HG03280 (cell line): ENCODE data around the gene TMEM50A.
"Not testable (repeated sequence)": the region's sequence is repeated elsewhere in the genome, so short reads cannot be mapped to it uniquely, and the experiment has no call there.

Experiments used
- ATAC-seq: cut with Tn5 transposase; IDR thresholded peaks from one replicate; pipeline ENCODE4 v1.9.1; 2021; ENCODE audit warnings: mild to moderate bottlenecking, moderate library complexity; ENCODE audit not compliant: unreplicated experiment

TMEM50A gene

DNA sequence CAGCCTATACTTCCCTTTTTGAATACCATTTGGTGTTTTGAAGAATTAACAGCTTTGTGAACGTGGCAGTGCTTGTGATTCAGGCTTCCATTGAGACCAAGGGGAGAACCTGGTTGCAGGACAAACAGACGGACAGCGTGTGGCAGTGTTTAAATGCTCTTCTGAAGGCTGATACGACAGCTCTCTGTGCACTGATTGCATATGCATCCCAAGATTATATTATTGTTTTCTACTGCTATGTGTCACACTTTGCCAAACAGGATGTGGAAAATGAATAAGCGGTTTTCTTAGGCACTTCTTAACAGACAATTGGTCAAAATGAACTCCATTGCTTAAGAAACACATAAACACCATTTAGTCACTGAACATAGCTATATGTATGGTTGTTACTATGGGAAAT lies 8.2 kb upstream of the TMEM50A start:
- not testable (repeated sequence) for ATAC-seq

GRCh38 chr1:25336922-25337354 lies 1.2 kb upstream of the TMEM50A start:
- ATAC-seq, result not testable (repeated sequence)

DNA sequence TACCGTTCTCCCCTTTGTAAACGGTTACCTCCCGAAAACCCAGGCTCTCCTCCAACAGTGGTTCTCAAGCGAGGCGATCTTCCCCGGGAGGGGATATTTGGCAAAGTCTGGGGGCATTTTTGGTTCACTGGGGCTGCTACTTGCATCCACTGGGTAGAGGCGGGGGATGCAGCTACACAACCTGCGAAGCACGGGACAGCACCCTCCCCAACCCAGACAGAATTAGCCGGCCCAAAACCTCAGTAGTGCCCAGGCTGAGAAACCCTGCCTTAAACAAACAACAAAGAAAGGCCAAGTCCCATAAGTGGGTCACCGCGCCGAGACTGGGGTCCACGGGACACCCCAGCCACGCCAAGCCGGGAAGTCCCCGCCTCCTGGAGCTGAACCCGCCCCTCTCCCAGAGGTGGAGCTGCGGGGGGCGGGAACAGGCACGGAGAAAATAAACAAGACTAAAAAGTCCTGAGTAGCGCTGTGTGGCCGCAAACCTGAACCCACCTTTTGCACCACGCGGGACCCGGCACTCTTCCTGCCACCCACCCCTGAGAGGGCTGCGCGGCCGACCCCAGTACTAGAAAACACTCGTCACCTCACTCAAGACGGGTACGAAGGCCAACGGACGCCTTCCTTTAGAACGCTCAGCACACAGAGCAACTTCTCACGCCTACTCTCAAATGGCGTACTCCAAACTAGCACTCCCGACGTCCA lies 499 bp upstream of the TMEM50A start:
- ATAC-seq, result peak; percentile 24

DNA sequence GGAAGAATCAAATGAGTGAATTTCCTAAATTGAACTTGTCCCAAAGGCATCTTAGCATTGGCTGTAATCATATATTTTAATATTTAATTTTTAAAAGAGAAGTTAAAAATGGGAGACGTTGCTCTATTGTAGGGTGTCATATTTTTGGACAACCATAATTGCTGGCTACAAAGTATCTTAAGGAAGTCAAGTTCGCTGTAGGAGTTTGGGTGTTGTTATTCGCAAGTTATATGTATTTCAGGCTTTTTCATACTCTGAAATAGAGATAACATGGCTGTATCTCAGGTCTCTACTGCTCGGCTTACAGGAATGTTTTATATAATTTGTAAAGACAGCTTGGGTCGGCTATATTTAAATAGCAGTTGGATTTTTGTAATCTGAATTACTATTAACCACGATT lies 852 bp downstream of the TMEM50A start:
- ATAC-seq, result no peak

DNA sequence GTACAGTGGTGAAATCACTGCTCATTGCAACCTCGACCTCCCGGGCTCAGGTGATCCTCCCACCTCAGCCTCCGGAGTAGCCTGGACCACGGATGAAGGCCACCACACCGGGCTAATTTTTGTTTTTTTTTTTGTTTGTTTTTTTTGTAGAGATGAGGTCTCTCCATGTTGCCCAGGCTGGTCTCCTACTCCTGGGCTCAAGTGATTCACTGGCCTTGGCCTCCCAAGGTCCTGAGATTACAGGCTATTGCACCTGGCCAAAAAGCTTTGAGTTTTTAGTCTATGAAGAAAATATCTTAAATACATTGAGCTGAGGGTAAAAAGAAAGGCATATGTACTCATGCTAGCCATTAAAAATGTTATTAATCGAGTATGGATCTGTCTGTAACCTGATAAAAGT lies 3.6 kb downstream of the TMEM50A start:
- ATAC-seq, result no peak

- ATAC-seq, result no peak
Observed at GRCh38 chr1:25342846-25343245, 4.7 kb downstream of the TMEM50A start.

DNA sequence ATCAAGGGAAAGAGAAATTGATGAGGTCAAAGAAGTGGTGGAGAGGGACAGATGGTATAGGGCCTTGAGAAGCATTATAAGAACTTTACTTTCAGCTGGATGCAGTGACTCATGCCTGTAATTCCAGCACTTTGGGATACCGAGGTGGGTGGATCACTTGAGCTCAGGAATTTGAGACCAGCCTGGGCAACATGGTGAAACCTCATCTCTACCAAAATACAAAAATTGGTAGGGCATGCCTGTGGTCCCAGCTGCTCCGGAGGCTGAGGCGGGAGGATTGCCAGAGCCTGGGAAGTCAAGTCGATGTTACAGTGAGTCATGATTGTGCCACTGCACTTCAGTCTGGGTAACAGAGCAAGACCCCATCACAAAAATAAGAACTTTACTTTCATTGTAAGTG lies 5.7 kb downstream of the TMEM50A start:
- ATAC-seq, result no peak

- no peak for ATAC-seq
Observed at GRCh38 chr1:25347556-25347955, 9.4 kb downstream of the TMEM50A start.

- ATAC-seq, result no peak
Observed at GRCh38 chr1:25349606-25350005, 11.5 kb downstream of the TMEM50A start.

DNA sequence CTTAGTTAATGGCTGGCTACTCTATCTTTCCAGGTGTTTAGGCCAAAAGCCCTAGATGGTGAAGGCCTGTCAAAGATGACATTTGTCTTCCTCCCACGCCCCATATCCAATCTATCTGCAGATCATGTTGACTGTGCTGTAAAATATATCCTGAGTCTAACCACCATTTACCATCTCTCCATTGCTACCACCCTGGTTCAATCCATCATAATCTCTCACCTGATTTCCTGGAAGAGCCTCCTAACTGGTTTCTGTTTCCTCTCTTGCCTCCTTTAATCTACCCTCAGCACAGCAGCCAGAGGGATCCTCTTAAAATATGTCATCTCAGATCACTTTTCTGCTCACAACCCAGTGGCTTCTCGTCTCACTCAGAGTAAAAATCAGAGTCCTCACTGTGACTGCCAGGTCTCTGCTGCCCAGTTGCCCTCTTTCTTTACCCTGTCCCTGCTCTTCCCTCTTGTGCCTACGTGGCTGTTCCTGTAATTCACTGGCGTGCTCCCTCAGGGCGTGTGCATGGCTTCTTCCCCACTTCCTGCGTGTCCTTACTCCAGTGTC lies 17.8 kb downstream of the TMEM50A start:
- ATAC-seq, result no peak

DNA sequence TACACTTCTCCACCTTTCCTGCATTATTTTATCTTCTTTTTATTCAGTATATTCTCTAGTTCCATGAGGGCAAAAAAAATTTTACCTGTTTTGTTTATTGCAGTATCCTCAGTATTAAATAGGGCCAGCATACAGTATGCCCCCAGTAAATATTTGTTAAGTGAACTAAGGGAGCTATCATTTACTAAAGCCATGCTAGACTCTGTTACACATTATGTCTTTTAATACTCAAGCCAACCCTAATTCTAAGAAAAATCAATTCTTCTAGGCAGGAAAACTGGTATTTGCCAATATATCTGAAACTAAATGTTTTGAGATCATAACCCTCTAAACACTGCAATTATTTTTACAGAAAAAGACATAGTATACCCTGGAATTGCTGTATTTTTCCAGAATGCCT lies 18.3 kb downstream of the TMEM50A start:
- ATAC-seq, result no peak

DNA sequence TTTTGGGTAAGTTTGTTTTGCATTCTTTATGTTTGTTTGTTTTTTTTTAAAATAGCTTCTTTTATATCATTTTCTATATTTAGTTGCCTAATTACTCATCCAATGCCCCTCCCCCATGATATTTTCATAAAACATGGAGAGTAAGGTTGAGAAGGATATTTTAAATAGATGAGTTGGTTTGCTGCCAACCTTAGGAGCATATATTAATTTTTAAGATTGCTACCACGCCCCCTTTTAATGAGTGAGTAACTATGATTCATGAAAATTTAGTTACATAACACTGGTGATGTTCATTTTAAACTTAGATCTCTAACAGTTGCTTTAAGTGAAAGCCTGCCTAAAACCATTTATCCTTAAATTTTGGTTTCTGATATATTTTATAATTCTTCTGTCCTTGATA lies 18.7 kb downstream of the TMEM50A start:
- ATAC-seq, result no peak

GRCh38 chr1:25360596-25361581 lies 22.8 kb downstream of the TMEM50A start:
- ATAC-seq, result no peak

- ATAC-seq, result no peak
Observed at GRCh38 chr1:25361901-25362300, 23.8 kb downstream of the TMEM50A start.

DNA sequence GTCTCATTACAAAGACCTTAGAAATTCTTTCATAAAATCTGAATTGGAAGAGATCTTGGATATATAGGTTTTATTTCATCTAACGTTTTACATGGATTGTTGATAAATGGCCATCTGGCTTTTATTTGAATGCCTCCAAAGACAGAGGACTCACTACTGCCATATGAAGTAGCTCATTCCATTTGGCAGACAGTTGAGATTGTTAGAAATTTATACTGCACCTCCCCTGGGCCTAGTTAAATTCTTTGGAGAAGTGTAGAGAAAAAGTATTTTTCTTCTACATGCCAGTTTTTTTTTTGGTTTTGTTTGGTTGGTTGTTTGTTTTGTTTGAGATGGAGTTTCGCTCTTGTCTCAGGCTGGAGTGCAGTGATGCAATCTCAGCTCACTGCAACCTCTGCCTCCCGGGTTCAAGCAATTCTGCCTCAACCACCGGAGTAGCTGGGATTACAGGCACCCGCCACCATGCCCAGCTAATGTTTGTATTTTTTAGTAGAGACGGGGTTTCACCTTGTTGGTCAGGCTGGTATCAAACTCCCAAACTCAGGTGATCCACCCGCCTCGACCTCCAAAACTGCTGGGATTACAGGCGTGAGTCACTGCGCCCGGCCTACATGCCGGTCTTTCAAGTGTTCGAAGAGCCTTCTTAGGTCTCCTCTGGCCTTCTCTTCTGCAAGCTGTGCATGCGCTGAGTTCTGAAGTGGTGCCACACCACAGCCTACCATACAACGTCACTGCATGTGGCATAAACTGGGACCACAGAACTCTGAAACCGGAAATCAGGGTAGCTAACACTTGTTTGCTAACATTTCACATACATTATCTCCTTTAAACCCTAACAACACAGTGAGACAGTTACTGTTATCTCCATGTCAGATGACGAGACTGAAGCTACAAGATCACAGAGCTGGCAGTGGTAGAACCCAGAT lies 24.8 kb downstream of the TMEM50A start:
- ATAC-seq, result not testable (repeated sequence)

GRCh38 chr1:25369241-25369640 lies 31.1 kb downstream of the TMEM50A start:
- ATAC-seq, result no peak

- ATAC-seq, result not testable (repeated sequence)
Observed at GRCh38 chr1:25369691-25370271, 31.6 kb downstream of the TMEM50A start.

DNA sequence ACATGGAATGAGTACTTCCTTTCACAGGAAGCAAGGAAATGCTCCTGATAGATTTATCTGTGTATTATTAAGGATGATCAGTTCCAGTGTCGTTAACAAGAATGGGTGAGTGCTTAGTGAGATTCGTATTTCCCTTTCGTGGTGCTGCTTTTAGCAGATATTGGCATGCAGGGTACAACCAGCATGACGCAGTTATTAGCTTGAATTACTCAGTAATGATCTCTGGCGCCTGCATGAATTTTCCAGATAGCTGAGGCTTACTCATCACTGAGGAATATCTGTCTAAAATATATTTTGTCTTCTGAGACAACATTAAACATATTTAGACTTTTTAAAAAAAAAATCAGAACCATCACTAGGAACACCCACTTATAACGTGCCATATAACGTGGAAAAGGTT lies 33.6 kb downstream of the TMEM50A start:
- ATAC-seq, result not testable (repeated sequence)

GRCh38 chr1:25378367-25378766 lies 40.2 kb downstream of the TMEM50A start:
- not testable (repeated sequence) for ATAC-seq

GRCh38 chr1:25382543-25382942 lies 44.4 kb downstream of the TMEM50A start:
- ATAC-seq, result not testable (repeated sequence)
